ENCODE measurements around the gene TBX10.
"Not testable (repeated sequence)": the region's sequence is repeated elsewhere in the genome, so short reads cannot be mapped to it uniquely, and the experiment has no call there.

TBX10 gene

DNA sequence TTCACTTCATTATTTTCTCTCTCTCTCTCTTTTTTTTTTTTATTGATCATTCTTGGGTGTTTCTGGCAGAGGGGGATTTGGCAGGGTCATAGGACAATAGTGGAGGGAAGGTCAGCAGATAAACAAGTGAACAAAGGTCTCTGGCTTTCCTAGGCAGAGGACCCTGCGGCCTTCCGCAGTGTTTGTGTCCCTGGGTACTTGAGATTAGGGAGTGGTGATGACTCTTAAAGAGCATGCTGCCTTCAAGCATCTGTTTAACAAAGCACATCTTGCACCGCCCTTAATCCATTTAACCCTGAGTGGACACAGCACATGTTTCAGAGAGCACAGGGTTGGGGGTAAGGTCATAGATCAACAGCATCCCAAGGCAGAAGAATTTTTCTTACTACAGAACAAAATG lies 42.1 kb downstream of the TBX10 start:
- DNase-seq: not testable (repeated sequence)

- DNase-seq: no peak
Observed at GRCh38 chr11:67596753-67597300, 42.7 kb downstream of the TBX10 start.

GRCh38 chr11:67594480-67594879 lies 45.1 kb downstream of the TBX10 start:
- no peak for DNase-seq

- DNase-seq: no peak
Observed at GRCh38 chr11:67593565-67593905, 46.0 kb downstream of the TBX10 start.

GRCh38 chr11:67592880-67593564 lies 46.5 kb downstream of the TBX10 start:
- no peak for DNase-seq

GRCh38 chr11:67588899-67589415 lies 50.6 kb downstream of the TBX10 start:
- DNase-seq: not testable (repeated sequence)

DNA sequence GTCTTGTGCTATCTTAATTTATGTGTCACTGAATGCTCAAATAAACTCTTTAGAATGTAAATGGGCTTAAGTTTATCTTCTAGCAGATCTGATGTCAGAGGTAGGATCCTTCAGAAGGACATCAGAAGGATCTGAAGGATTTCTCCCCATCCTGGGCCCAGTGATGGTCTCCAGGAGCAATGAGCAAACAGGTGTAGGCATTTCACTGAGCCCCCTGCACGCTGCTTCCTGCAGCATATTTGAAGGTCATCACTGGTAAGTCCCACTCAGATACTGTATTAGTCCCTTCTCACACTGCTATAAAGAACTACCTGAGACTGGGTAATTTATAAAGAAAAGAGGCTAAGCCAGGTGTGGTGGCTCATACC lies 51.4 kb downstream of the TBX10 start:
- no peak for DNase-seq

- DNase-seq: no peak
Observed at GRCh38 chr11:67586568-67587250, 52.9 kb downstream of the TBX10 start.

DNA sequence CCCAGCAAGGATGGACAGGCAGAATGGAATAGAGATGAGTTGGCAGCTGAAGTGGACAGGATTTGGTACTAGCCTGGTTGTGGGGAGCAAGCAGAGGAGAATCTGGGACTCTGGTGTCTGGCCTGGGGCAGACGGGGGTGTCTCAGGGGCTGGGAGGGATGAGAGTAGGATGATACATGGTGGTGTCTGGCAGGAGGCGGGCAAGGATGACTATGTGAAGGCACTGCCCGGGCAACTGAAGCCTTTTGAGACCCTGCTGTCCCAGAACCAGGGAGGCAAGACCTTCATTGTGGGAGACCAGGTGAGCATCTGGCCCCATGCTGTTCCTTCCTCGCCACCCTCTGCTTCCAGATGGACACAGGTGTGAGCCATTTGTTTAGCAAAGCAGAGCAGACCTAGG lies 53.7 kb downstream of the TBX10 start:
- no peak for DNase-seq

GRCh38 chr11:67584881-67585873 lies 54.4 kb downstream of the TBX10 start:
- no peak for DNase-seq

DNA sequence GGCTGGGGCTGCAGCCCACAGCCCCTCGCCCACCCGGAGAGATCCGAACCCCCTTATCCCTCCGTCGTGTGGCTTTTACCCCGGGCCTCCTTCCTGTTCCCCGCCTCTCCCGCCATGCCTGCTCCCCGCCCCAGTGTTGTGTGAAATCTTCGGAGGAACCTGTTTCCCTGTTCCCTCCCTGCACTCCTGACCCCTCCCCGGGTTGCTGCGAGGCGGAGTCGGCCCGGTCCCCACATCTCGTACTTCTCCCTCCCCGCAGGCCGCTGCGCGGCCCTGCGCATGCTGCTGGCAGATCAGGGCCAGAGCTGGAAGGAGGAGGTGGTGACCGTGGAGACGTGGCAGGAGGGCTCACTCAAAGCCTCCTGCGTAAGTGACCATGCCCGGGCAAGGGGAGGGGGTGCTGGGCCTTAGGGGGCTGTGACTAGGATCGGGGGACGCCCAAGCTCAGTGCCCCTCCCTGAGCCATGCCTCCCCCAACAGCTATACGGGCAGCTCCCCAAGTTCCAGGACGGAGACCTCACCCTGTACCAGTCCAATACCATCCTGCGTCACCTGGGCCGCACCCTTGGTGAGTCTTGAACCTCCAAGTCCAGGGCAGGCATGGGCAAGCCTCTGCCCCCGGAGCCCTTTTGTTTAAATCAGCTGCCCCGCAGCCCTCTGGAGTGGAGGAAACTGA lies 55.2 kb downstream of the TBX10 start:
- DNase-seq: no peak

- peak; percentile 78 for DNase-seq
Observed at GRCh38 chr11:67583247-67584204, 56.0 kb downstream of the TBX10 start, which contains the start of gene GSTP1. Gene GSTP1 (plus strand): TSS chr11:67583812. CDS start chr11:67583844, 32 bp downstream.

DNA sequence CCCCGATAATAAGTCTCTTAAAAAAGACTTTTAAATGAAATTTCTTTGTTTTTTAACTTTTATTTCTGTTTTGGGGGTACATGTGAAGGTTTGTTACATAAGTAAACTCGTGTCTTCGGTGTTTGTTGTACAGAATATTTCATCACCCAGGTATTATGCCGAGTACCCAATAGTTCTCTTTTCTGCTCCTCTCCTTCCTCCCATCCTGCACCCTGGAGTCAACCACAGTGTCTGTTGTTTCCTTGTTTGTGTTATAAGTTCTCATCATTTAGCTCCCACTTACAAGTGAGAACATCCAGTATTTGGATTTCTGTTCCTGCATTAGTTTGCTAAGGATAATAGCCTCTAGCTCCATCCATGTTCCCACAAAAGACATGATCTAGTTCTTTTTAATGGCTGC lies 57.6 kb downstream of the TBX10 start:
- DNase-seq: no peak

DNA sequence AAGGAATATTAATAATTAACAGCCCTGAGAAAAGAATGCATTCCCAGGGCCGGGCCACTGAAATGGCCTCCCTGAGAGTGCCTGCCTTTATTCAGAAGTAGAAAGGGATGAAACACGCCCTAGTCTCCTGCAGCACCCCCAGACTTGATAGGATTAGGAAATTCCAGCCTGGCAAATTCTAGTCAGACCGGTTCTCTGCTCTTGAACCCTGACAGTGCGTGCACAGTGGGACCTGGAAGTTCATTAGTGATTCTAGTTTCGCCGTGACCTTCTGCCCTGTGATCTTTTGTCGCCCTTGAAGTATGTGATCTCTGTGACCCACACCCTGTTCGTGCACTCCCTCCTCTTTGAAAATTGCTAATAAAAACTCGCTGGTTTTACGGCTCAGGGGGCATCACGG lies 58.1 kb downstream of the TBX10 start:
- DNase-seq: no peak

All from SHP77 treated with DMSO at 0.1 percent for 48 hours (cell line).